ENCODE results near the gene OTOGL.
A peak's percentile ranks its signal among the peaks of the same experiment; 100 is the strongest.
"Not testable (repeated sequence)": the region's sequence is repeated elsewhere in the genome, so short reads cannot be mapped to it uniquely, and the experiment has no call there.

Gene OTOGL, protein sequence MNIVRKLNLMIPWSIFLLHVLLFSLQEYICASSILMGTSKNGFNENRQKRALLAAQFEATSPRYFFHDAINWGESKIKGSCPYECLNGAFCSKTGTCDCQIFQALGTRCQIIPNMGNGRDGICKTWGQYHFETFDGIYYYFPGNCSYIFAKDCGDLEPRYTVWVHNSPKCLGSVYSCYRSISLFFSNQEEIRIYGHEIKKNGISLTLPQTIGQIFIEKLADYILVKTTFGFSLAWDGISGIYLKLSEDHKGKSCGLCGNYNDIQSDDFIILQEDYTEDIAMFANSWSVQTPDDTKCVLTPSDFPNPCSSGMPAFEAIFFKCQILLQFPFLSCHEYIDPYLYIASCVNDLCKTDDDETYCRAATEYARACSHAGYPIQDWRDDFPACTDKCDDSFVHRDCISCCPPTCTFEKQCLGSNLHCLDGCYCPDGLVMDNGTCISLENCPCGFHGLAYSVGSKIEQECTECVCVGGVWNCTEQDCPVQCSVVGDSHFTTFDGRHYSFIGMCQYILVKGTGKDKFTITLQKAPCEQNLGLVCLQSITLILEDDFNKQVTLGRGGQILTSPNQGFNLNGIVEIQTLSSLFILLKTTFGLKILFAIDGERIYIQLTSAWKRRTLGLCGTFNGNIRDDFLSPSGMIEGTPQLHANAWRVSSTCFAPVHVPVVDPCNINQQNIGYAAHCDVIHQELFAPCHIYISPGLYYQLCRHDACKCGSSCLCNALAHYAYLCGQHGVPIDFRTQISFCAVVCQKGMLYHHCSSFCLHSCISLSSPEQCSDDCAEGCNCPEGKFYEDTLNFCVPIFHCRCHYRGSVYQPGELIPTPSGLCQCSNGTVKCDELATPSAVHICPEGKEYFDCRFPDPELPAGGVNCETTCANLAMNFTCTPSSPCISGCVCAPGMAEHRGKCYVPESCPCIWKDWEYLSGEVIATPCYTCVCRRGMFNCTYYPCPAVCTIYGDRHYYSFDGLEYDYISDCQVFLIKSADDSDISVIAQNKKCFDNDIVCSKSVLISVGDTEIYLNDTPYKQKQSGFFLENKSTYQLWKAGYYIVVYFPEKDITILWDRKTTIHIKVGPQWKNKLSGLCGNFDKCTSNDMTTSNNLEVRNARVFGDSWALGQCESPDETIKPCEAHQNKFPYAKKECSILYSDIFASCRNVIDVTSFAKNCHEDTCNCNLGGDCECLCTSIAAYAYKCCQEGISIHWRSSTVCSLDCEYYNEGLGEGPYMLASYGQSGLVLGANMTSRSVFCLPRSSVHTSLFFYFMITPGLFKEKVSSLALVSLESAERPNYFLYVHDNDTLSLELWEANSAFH (N-terminal part only)

GRCh38 chr12:80099259-80099658, at the start of gene OTOGL:
OTOGL (plus strand) TSS chr12:80099537; CDS start chr12:80209432, 109,895 bp downstream.
- DNase-seq (ENCODE audit: low spot score) = no peak
- Mint-ChIP-seq H3K4me3 (no peak within 1 kb of the TSS), H3K27me3 (ENCODE audit: low read depth) (no peaks in the 10 kb centered on the region), H3K27ac (no peak within 1 kb of the TSS), H3K4me1 (ENCODE audit: low read depth) (no peaks in the 10 kb centered on the region), H3K9me3 (no peaks in the 10 kb centered on the region), H3K36me3 (ENCODE audit: low read depth) (no peaks in the 10 kb centered on the region)

- no peaks in the 10 kb centered on the region for H3K36me3 Mint-ChIP-seq (ENCODE audit: low read depth)
- no peak overlapping the region for H3K4me3 Mint-ChIP-seq
- no peaks in the 10 kb centered on the region for H3K4me1 Mint-ChIP-seq (ENCODE audit: low read depth)
- no peaks in the 10 kb centered on the region for H3K9me3 Mint-ChIP-seq
- no peak for DNase-seq (ENCODE audit: low spot score)
- H3K27me3 Mint-ChIP-seq (ENCODE audit: low read depth) = peaks cover 3% of the 10 kb centered on the region
- no peak overlapping the region for H3K27ac Mint-ChIP-seq
Observed at GRCh38 chr12:80050236-80050635, 49.1 kb upstream of the OTOGL start.

GRCh38 chr12:80053051-80053790, 46.1 kb upstream of the OTOGL start:
- DNase-seq (ENCODE audit: low spot score) = no peak
- Mint-ChIP-seq H3K27me3 (ENCODE audit: low read depth) (peaks cover 2% of the 10 kb centered on the region), H3K4me3 (no peak overlapping the region), H3K36me3 (ENCODE audit: low read depth) (no peaks in the 10 kb centered on the region), H3K9me3 (no peaks in the 10 kb centered on the region), H3K4me1 (ENCODE audit: low read depth) (no peaks in the 10 kb centered on the region), H3K27ac (no peak overlapping the region)

- Mint-ChIP-seq H3K27me3 (ENCODE audit: low read depth) (peaks cover 3% of the 10 kb centered on the region), H3K27ac (no peak overlapping the region)
Observed at GRCh38 chr12:80056232-80056631, 43.1 kb upstream of the OTOGL start.

GRCh38 chr12:80056845-80057244, 42.5 kb upstream of the OTOGL start:
- peaks cover 3% of the 10 kb centered on the region for H3K27me3 Mint-ChIP-seq (ENCODE audit: low read depth)
- no peaks in the 10 kb centered on the region for H3K36me3 Mint-ChIP-seq (ENCODE audit: low read depth)
- no peak for DNase-seq (ENCODE audit: low spot score)
- H3K9me3 Mint-ChIP-seq = no peaks in the 10 kb centered on the region
- no peak overlapping the region for H3K4me3 Mint-ChIP-seq
- H3K4me1 Mint-ChIP-seq (ENCODE audit: low read depth) = no peaks in the 10 kb centered on the region
- no peak overlapping the region for H3K27ac Mint-ChIP-seq

More at GRCh38 chr12:80056232-80056631, 43.1 kb upstream of the OTOGL start:
- no peaks in the 10 kb centered on the region for H3K9me3 Mint-ChIP-seq
- no peak overlapping the region for H3K4me3 Mint-ChIP-seq
- no peak for DNase-seq (ENCODE audit: low spot score)
- H3K4me1 Mint-ChIP-seq (ENCODE audit: low read depth) = no peaks in the 10 kb centered on the region
- H3K36me3 Mint-ChIP-seq (ENCODE audit: low read depth) = no peaks in the 10 kb centered on the region

GRCh38 chr12:80058586-80058985, 40.8 kb upstream of the OTOGL start:
- no peaks in the 10 kb centered on the region for H3K4me1 Mint-ChIP-seq (ENCODE audit: low read depth)
- peaks cover 7% of the 10 kb centered on the region for H3K27me3 Mint-ChIP-seq (ENCODE audit: low read depth)
- no peak for DNase-seq (ENCODE audit: low spot score)
- H3K27ac Mint-ChIP-seq = no peak overlapping the region
- H3K9me3 Mint-ChIP-seq = no peaks in the 10 kb centered on the region
- H3K4me3 Mint-ChIP-seq = no peak overlapping the region
- no peaks in the 10 kb centered on the region for H3K36me3 Mint-ChIP-seq (ENCODE audit: low read depth)

GRCh38 chr12:80059102-80059501, 40.2 kb upstream of the OTOGL start:
- Mint-ChIP-seq H3K36me3 (ENCODE audit: low read depth) (no peaks in the 10 kb centered on the region), H3K9me3 (no peaks in the 10 kb centered on the region), H3K27me3 (ENCODE audit: low read depth) (peaks cover 7% of the 10 kb centered on the region), H3K4me1 (ENCODE audit: low read depth) (no peaks in the 10 kb centered on the region), H3K27ac (no peak overlapping the region), H3K4me3 (no peak overlapping the region)
- DNase-seq (ENCODE audit: low spot score) = no peak

GRCh38 chr12:80059875-80060274, 39.5 kb upstream of the OTOGL start:
- Mint-ChIP-seq H3K27me3 (ENCODE audit: low read depth) (peaks cover 7% of the 10 kb centered on the region), H3K36me3 (ENCODE audit: low read depth) (no peaks in the 10 kb centered on the region), H3K27ac (no peak overlapping the region), H3K4me3 (no peak overlapping the region), H3K9me3 (no peaks in the 10 kb centered on the region), H3K4me1 (ENCODE audit: low read depth) (no peaks in the 10 kb centered on the region)
- no peak for DNase-seq (ENCODE audit: low spot score)

DNA sequence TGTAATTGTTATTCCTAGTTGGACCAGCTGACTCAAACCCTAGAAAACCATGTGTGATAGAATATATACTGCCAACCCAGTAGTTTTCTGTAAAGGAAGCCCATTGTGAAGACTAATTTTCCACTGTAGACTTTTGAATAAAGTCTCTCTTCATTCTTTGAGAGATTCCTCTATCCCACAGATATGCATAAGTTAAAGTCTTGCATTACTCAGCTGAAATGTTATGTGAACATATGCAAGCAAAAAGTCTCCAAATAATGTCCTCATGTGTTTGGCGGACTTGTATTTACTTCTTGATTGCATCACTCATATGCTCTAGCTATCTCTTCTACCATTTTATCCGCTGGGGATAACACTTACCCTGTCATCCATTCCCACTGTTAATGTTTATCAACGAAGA, 35.1 kb upstream of the OTOGL start:
- Mint-ChIP-seq H3K36me3 (ENCODE audit: low read depth) (no peaks in the 10 kb centered on the region), H3K4me1 (ENCODE audit: low read depth) (no peaks in the 10 kb centered on the region), H3K9me3 (no peaks in the 10 kb centered on the region), H3K27ac (no peak overlapping the region), H3K27me3 (ENCODE audit: low read depth) (peaks cover 9% of the 10 kb centered on the region), H3K4me3 (no peak overlapping the region)
- no peak for DNase-seq (ENCODE audit: low spot score)

GRCh38 chr12:80064951-80065350, 34.4 kb upstream of the OTOGL start:
- no peak for DNase-seq (ENCODE audit: low spot score)
- no peak overlapping the region for H3K27ac Mint-ChIP-seq
- H3K9me3 Mint-ChIP-seq = no peaks in the 10 kb centered on the region
- H3K27me3 Mint-ChIP-seq (ENCODE audit: low read depth) = peaks cover 9% of the 10 kb centered on the region
- no peaks in the 10 kb centered on the region for H3K4me1 Mint-ChIP-seq (ENCODE audit: low read depth)
- H3K36me3 Mint-ChIP-seq (ENCODE audit: low read depth) = no peaks in the 10 kb centered on the region
- H3K4me3 Mint-ChIP-seq = no peak overlapping the region

- Mint-ChIP-seq H3K36me3 (ENCODE audit: low read depth) (no peaks in the 10 kb centered on the region), H3K4me1 (ENCODE audit: low read depth) (no peaks in the 10 kb centered on the region), H3K9me3 (no peaks in the 10 kb centered on the region), H3K4me3 (no peak overlapping the region), H3K27ac (no peak overlapping the region), H3K27me3 (ENCODE audit: low read depth) (peaks cover 3% of the 10 kb centered on the region)
- no peak for DNase-seq (ENCODE audit: low spot score)
Observed at GRCh38 chr12:80068173-80068572, 31.2 kb upstream of the OTOGL start.

DNA sequence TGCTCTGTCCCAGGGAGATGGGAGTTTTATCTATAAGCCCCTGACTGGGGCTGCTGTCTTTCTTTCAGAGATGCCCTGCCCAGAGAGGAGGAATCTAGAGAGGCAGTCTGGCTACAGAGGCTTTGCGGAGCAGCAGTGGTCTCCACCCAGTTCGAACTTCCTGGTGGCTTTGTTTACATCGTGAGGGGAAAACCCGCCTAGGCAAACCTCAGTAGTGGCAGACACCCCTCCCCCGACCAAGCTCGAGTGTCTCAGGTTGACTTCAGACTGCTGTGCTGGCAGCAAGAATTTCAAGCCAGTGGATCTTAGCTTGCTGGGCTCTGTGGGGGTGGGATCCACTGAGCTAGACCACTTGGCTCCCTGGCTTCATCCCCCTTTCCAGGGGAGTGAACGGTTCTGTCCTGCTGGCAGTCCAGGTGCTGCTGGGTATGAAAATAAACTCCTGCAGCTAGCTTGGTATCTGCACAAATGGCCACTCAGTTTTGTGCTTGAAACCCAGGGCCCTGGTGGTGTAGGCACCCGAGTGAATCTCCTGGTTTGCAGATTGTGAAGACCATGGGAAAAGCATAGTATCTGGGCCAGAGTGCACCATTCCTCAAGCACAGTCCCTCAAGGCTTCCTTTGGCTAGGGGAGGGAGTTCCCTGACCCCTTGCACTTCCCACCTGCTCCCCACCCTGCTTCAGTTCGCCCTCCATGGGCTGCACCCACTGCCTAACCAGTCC, 15.3 kb upstream of the OTOGL start:
- H3K27ac Mint-ChIP-seq; H3K36me3 Mint-ChIP-seq (ENCODE audit: low read depth); H3K27me3 Mint-ChIP-seq (ENCODE audit: low read depth): not testable (repeated sequence)
- DNase-seq (ENCODE audit: low spot score) = peak; percentile 24
- Mint-ChIP-seq H3K4me3 (peak overlapping the region; percentile 25), H3K9me3 (peaks cover 28% of the 10 kb centered on the region), H3K4me1 (ENCODE audit: low read depth) (peaks cover 21% of the 10 kb centered on the region)

DNA sequence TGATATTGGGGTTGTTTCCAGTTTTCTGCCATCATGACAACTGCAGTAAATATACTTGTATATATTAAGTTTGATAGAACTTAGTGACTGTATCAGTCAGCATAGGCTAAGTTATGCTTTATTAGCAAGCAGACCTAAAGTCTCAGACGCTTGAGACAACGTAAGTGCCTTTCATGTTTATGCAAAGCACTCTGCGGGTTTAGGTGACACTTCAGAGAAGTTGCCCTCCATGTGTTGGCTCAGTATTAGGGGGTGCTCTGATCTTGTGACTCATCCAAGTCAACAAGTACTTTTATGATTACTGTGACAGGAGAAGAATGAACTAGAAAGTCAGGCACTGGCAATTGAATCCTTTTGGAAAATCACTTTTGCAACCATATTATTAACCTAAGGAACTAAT, 13.3 kb upstream of the OTOGL start:
- Mint-ChIP-seq H3K27ac (no peak overlapping the region), H3K4me3 (no peak overlapping the region), H3K4me1 (ENCODE audit: low read depth) (peaks cover 19% of the 10 kb centered on the region), H3K36me3 (ENCODE audit: low read depth) (peaks cover 7% of the 10 kb centered on the region), H3K27me3 (ENCODE audit: low read depth) (peaks cover 5% of the 10 kb centered on the region), H3K9me3 (peaks cover 31% of the 10 kb centered on the region)
- DNase-seq (ENCODE audit: low spot score) = no peak
